Measurements from ENCODE around the gene MRPS15. TPM values are rescaled to one million over a fixed set of nuclear protein-coding genes. Genes with fewer than 3 reads are reported as not detected.

The MRPS15 gene
- total RNA-seq, 1 experiment from 2014 or later: 98.7 TPM

GRCh38 chr1:36421649-36422048 is 42.5 kb downstream of the MRPS15 start:
- Histone ChIP-seq H3K4me1 (ENCODE audit: control insufficient read depth in 1 of 2, insufficient read depth in 2 of 2, low read length in 2 of 2) (peaks cover 5 to 24% of the 10 kb centered on the region in 2 experiments; a peak in 3 of 4 replicates), H4K20me1 (ENCODE audit: insufficient read depth) (no peaks in the 10 kb centered on the region), H3K27ac (ENCODE audit: low read depth, low read length) (no peak overlapping the region), H3K4me2 (ENCODE audit: low read length) (no peak overlapping the region), H3K9ac (ENCODE audit: low read length) (no peak overlapping the region), H3K79me2 (ENCODE audit: insufficient read depth, low read length) (no peaks in the 10 kb centered on the region), H3K4me3 (replicated peaks in 1 of 2; ENCODE audit: low read depth in 1 of 2, low read length in 2 of 2) (no peak overlapping the region), H3K9me2 (ENCODE audit: insufficient read depth) (no peaks in the 10 kb centered on the region), H3K27me3 (ENCODE audit: insufficient read depth, low read length) (no peaks in the 10 kb centered on the region), H3K36me3 (ENCODE audit: control insufficient read depth in 1 of 2, insufficient read depth in 2 of 2, low read length in 2 of 2) (no peaks in the 10 kb centered on the region), H3K9me3 (ENCODE audit: control insufficient read depth in 1 of 2, insufficient read depth in 1 of 2, low read depth in 1 of 2, low read length in 2 of 2) (no peaks in the 10 kb centered on the region), H2AFZ (ENCODE audit: low read depth, low read length, poor library complexity, severe bottlenecking) (no peak overlapping the region)
- intact Hi-C loops (cut with micrococcal nuclease): loop anchor here (1.0 to 5.0 kb wide), 4 partner anchors 52 to 319 kb away; no protein-coding TSS in a partner anchor
- no peak for TF ChIP-seq CBX3 (IDR thresholded peaks at IDR 0.05; ENCODE audit: low read depth)
- no peak for TF ChIP-seq ELF1 (IDR thresholded peaks at IDR 0.05; ENCODE audit: borderline replicate concordance, low read depth)
- no peak for TF ChIP-seq SP1 (IDR thresholded peaks at IDR 0.05; ENCODE audit: low read depth)
- no peak for TF ChIP-seq SIN3A (IDR thresholded peaks at IDR 0.05; ENCODE audit: low read depth)
- TF ChIP-seq SRF (IDR thresholded peaks at IDR 0.05; ENCODE audit: low read depth): no peak
- no peak for TF ChIP-seq POLR2AphosphoS5 (IDR thresholded peaks at IDR 0.05; ENCODE audit: low read depth, low read length)
- no peak for TF ChIP-seq CEBPB (IDR thresholded peaks at IDR 0.05; ENCODE audit: low read depth)
- TF ChIP-seq YY1 (IDR thresholded peaks at IDR 0.05; ENCODE audit: extremely low read depth, insufficient replicate concordance, low read depth, low read length): no peak
- no peak for TF ChIP-seq JUND (IDR thresholded peaks at IDR 0.05)
- TF ChIP-seq EZH2phosphoT487 (IDR thresholded peaks at IDR 0.05; ENCODE audit: borderline replicate concordance): no peak
- no peak for TF ChIP-seq MAX (IDR thresholded peaks at IDR 0.05)
- no peak for TF ChIP-seq EGR1 (IDR thresholded peaks at IDR 0.05; ENCODE audit: low read depth)
- ATAC-seq (no peak), DNase-seq (ENCODE audit: low read depth, low spot score) (no peak)
- no TSS peak for BruUV-seq (replicated peaks)
- ChIA-PET CTCF (interaction anchor here (1.3 to 1.8 kb wide), 2 partner anchors 78 to 80 kb away, joined by 4 to 7 read pairs; no protein-coding TSS in a partner anchor), POLR2A (no interaction called here), RAD21 (ENCODE audit: low non-redundant PET in 1 of 2, low total read pairs in 2 of 2, uncharacterized antibody in 2 of 2, unreplicated experiment in 2 of 2) (interaction anchor here in 1 of 2 experiments (0.6 kb wide), 1 partner anchor 368 kb away, joined by 4 read pairs; no protein-coding TSS in a partner anchor)

Data from HCT116 (cell line).